Duodenal mucosa (tissue), 2 donors: ENCODE measurements around the gene TRIM28.

Experiments used
- H3K27ac ChIP-seq: one replicate; pipeline ENCODE4 v1.7.0; 2013; ENCODE audit warnings: low read depth, low read length
- H3K27me3 ChIP-seq, 2 donors: one replicate each; pipeline ENCODE4 v1.7.0; 2013; ENCODE audit warnings: low read length in 2 of 2, control low read depth in 1 of 2; ENCODE audit not compliant: insufficient read depth in 2 of 2, control insufficient read depth in 1 of 2
- H3K36me3 ChIP-seq, 2 donors: one replicate each; pipeline ENCODE4 v1.7.0; 2013; ENCODE audit warnings: low read length in 2 of 2, control low read depth in 1 of 2; ENCODE audit not compliant: insufficient read depth in 2 of 2, control insufficient read depth in 1 of 2
- H3K4me1 ChIP-seq, 2 donors: one replicate each; pipeline ENCODE4 v1.7.0; 2013; ENCODE audit warnings: low read length in 2 of 2, control low read depth in 1 of 2; ENCODE audit not compliant: insufficient read depth in 2 of 2, control insufficient read depth in 1 of 2
- H3K4me3 ChIP-seq, 2 donors: one replicate each; pipeline ENCODE4 v1.7.0; 2013; ENCODE audit warnings: low read length in 2 of 2, low read depth in 1 of 2
- H3K9ac ChIP-seq, 2 donors: one replicate each; pipeline ENCODE4 v1.7.0; 2013; ENCODE audit warnings: low read length in 2 of 2, low read depth in 1 of 2
- H3K9me3 ChIP-seq, 2 donors: one replicate each; pipeline ENCODE4 v1.7.0; 2013; ENCODE audit warnings: low read length in 2 of 2, control low read depth in 1 of 2; ENCODE audit not compliant: control insufficient read depth in 1 of 2

Gene TRIM28

DNA sequence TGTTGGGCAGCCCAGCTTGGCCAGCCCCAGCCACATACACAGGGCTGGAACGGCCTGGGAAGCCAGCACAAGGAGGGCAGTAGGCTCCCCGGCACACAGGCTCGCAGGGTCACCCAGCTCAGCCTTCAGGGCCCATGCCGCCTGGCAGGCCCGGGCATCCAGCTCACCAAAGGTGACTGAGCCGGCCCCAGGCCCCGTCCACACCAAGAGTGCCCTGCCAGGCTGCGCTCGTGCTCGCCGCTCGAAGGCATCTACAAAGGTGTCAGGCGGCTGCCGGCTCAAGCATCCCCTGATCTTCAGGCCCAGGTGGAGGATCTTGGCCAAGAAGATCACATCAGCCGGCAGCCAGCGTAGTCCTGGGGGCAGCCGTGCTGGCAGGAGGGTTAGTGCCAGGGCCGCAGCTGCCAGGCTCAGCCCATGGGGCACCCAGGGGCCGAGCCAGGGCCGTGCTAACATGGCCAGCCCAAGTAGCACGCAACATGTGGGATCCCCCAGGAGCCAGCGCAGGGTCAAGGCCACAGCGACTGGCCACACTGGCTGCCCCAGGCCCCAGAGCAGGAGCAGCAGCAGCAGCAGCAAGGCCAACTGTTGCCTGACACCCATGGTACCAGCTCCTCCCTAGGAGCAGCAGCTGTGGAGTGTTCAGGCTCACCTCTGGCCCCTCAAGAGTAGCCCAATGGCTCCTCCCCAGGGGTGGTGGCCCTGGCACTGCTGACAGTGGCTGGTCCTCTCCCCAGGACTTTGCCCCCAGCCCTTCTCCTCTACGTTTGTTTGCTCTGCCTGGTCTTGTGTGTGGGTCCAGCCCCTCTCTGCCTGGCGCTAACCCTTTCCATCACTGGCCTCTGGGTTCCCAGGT, 32.3 kb upstream of the TRIM28 start, which contains the start of gene SLC27A5:
SLC27A5 (minus strand) TSS at position 640 of the 856 bp plus-strand sequence; CDS start at position 603, 37 bp downstream.
- Histone ChIP-seq H3K4me3 (peak within 1 kb of the TSS in 1 of 2 donors; percentile 35), H3K27me3 (no peaks in the 10 kb centered on the region), H3K9me3 (no peaks in the 10 kb centered on the region), H3K4me1 (peaks cover 25 to 34% of the 10 kb centered on the region in 2 donors), H3K36me3 (peaks cover 8% of the 10 kb centered on the region in 2 donors), H3K27ac (no peak within 1 kb of the TSS), H3K9ac (peak within 1 kb of the TSS in 1 of 2 donors; percentile 25)

DNA sequence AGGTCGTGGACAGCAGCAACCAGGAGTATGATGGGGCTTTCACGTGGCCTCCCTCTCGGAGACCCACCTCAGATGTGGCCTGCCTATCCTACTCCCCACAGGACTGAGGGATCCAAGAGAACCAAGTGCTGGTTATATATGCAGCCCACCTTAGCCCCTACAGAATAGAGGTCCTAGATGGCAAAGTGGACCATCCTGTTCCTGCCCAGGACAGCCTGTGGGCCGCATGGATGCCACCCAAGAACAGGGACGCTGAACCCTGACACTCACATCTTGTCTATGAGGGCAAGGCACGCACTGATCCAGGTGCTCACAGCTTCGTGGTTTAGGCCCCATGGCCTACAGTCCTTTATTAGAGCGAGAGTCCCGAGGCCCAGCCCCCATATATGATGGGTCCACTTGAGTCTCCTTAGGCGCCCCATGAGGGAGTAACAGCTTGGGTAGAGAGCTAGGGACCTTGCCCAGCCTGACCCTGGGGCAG, 30.6 kb upstream of the TRIM28 start:
- H3K9me3 ChIP-seq: no peaks in the 10 kb centered on the region
- no peaks in the 10 kb centered on the region for H3K27me3 ChIP-seq
- peaks cover 28 to 45% of the 10 kb centered on the region in 2 donors for H3K4me1 ChIP-seq
- peak overlapping the region; percentile 42 to 64 for H3K9ac ChIP-seq
- H3K27ac ChIP-seq: peak overlapping the region; percentile 1
- H3K4me3 ChIP-seq: peak overlapping the region in 1 of 2 donors; percentile 44
- H3K36me3 ChIP-seq: peaks cover 11 to 19% of the 10 kb centered on the region in 2 donors

DNA sequence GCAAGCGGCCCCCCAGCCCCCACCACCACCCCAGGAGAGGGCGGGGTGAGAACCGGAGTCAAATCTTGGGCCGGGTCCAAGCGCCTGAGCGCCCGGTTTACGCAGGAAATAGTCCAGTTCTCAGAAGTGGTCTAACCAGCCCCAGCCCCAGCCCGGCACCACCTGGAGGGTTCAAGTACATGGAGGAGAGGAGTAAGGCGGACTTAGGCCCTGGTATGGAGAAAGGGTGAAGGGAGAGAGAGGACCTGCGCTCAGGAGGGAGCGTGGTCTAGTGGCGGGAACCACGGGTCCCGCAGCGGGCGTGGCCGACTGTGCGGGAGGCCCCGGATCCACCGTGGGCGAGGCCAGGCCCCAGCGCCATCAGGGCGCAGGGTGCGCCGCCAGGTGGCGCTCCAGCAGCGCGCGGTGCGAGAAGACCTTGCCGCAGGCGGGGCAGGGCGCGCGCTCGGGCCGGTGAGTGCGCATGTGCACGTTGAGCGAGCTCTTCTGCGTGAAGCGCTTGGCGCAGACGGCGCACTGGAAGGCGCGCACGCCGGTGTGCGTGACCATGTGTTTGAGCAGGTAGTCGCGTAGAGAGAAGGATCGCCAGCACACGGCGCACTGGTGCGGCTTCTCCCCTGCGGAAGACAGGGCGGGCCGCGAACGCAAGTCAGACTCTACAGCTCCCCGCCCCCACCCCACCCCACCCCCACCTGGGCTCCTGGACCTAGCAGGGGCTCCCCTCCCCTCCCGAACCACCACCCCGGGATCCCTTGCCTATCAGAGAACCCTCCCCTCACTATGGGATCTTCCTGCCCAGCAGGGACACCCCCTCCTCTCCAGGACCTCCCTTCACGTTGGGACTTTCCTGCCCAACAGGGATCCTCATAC, 29.9 kb upstream of the TRIM28 start:
- Histone ChIP-seq H3K4me1 (peaks cover 34 to 51% of the 10 kb centered on the region in 2 donors), H3K9me3 (no peaks in the 10 kb centered on the region), H3K27me3 (no peaks in the 10 kb centered on the region), H3K27ac (peak overlapping the region; percentile 1), H3K36me3 (peaks cover 11 to 19% of the 10 kb centered on the region in 2 donors), H3K9ac (peak overlapping the region; percentile 42 to 64), H3K4me3 (peak overlapping the region; percentile 50 to 67)

DNA sequence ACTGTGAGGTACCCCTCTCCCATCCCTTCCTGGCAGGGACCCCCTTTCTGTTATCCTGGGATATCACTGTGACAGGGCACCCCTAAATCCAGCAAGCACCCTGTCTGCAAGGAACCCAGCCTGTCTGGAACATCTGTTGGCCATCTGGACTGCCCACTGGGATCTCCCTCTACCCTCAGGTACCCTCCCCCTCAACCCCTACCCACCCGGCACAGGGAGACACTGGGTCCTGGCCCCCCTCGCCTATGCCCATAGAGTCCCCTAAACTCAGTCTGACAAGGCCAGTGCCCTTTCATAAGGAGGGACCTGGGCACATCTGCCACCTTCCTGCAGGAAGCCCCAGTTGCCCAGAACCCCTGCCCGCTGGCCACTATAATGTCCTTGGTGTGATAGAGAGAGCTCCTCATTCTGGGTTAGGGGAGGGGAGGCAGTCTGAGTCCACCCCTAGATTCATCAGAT, 29.3 kb upstream of the TRIM28 start:
- no peak overlapping the region for H3K27ac ChIP-seq

DNA sequence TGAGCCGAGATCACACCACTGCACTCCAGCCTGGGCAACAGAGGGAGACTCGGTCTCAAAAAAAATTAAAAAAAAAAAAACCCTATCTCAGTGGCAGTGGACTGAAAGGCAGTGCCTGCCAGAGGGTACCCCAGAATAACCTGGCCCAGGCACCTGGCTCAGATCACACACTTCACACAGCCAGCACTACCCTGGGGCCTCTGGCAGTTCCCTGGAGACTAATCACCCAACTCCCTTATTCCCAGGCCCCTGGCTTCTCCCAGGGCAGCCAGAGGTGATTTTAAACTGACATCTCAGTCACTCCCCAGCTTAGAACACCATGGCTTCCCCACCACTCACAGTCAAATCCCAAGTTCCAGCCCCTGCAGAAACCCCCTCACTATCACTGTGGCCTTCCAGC, 28.6 kb upstream of the TRIM28 start:
- Histone ChIP-seq H3K27me3 (no peaks in the 10 kb centered on the region), H3K4me3 (no peak overlapping the region), H3K36me3 (peaks cover 11 to 19% of the 10 kb centered on the region in 2 donors), H3K9me3 (no peaks in the 10 kb centered on the region), H3K9ac (peak overlapping the region in 1 of 2 donors; percentile 10), H3K27ac (no peak overlapping the region), H3K4me1 (peaks cover 36 to 54% of the 10 kb centered on the region in 2 donors)

More for the DNA sequence above, 29.3 kb upstream of the TRIM28 start:
- Histone ChIP-seq H3K9me3 (no peaks in the 10 kb centered on the region), H3K27me3 (no peaks in the 10 kb centered on the region), H3K36me3 (peaks cover 11 to 19% of the 10 kb centered on the region in 2 donors), H3K4me3 (peak overlapping the region; percentile 50 to 67), H3K9ac (peak overlapping the region in 1 of 2 donors; percentile 16), H3K4me1 (peaks cover 34 to 52% of the 10 kb centered on the region in 2 donors)

DNA sequence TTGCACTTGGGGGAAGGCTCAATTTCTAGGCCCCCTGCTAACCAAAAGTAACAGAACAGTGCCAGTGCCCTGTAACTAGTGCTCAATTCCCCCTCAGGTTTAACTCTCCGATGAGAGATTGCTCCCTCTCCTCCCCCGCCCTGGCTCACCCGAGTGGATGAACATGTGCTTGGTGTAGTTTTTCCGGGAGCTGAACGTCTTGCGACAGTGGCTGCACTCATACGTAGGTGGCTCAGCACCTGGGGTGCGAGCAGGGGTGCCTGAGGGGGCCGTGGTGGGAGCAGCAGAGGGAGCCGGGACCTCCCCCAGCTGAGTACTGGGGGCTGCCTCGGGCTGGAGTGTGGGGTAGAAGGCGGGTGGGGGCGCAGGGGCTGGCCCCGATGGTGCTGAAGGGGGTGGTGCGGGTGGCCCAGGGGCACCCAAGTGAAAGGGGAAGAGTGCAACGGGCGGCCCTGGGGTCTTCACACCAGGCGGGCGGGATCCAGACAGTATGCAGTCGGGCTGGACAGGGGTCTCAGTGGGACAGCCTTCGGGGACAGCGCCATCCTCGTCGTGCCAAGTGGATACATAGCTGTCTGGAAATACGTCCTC, 27.5 kb upstream of the TRIM28 start:
- Histone ChIP-seq H3K27me3 (no peaks in the 10 kb centered on the region), H3K9ac (no peak overlapping the region), H3K9me3 (no peaks in the 10 kb centered on the region), H3K4me3 (no peak overlapping the region), H3K27ac (no peak overlapping the region), H3K36me3 (peaks cover 11 to 19% of the 10 kb centered on the region in 2 donors), H3K4me1 (peaks cover 40 to 59% of the 10 kb centered on the region in 2 donors)

DNA sequence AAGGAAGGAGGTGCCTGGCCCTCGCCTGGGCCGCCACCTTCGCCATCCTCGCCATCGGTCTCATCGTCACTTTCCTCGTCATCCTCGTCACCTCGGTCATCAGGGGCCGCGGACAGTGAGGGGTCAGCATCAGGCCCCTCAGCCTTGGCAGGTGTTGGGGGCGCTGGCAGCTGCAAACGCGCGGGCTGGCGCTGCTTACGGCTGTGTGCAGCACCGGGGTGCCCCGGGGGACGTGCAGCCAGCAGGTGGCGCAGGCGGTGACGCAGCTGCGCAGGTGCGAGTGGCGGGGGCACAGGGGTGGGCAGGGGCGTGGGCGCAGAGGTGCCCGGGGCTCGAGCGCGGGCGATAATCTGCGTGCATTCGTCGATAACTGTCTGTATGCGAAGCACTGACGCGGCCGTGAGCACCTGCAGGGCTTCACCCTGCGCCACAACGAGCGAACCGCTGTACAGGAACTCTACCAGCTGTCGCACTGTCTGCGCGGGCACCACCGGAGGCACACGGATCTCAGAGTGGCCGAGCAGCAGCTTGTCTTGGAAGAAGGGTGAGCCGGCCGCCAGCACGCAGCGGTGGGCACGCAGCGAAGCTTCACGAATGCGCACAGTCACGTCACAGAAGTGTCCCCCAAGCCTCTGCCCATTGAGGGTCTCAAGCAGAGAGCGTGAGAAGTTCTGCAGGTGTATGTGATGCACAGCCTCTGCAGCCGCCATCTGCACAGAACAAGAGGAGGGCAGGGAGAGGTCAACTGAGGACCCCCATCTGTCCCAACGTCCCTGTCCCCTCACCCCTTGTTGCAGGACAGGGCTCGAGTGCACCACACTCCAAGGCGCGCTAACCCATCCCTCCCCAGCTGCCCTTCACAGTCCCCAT, 26.7 kb upstream of the TRIM28 start:
- no peak overlapping the region for H3K27ac ChIP-seq
- H3K36me3 ChIP-seq: peaks cover 11 to 19% of the 10 kb centered on the region in 2 donors
- no peak overlapping the region for H3K9ac ChIP-seq
- H3K27me3 ChIP-seq: no peaks in the 10 kb centered on the region
- no peak overlapping the region for H3K4me3 ChIP-seq
- no peaks in the 10 kb centered on the region for H3K9me3 ChIP-seq
- peaks cover 37 to 56% of the 10 kb centered on the region in 2 donors for H3K4me1 ChIP-seq

DNA sequence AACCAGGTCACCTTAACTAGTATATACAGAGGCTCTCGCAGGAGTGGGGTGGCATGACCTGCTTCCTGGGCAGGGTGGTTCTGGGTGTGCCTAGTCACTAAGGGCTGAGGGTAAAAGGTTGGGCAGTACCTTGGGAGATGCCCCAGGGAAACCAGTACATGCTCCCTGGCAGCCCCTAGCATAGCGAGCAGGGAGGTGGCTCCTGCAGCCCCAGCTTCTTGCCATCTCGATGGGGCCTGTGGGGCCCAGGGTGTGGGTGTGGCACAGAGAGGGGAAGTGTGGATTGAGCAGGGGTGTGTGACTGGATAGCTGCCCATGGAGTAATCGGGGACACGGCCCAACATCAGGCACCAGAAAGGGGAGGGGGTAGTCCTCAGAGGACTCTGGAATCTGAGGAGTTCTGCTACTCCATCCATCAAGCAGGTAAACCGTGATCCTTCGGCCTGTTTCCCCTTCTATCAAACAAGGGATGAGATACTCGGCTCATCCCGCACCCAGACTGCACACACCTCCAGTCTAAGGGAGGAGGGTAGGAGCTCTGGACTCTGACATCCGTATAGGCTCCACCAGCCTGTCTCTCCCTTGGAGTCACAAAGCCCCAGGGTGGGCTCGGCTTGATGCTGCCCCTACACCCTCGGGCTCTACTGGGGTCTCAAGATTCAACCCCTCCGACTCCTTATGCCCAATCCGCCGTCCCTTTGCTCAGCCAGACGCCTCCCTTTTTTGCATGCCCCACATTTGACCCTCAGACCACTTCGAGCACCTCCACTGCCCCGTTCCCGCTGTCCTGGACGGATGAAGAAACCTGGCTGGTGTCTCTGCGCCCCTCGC, 25.4 kb upstream of the TRIM28 start:
- Histone ChIP-seq H3K4me3 (peak overlapping the region; percentile 73 to 88), H3K9me3 (no peaks in the 10 kb centered on the region), H3K9ac (peak overlapping the region; percentile 90 to 92), H3K27ac (peak overlapping the region; percentile 98), H3K4me1 (peaks cover 26 to 45% of the 10 kb centered on the region in 2 donors), H3K36me3 (peaks cover 8 to 19% of the 10 kb centered on the region in 2 donors), H3K27me3 (no peaks in the 10 kb centered on the region)
